Osteoblast (primary cell): ENCODE measurements around the gene TSPAN5. TPM values are rescaled to one million over a fixed set of nuclear protein-coding genes. Genes with fewer than 3 reads are reported as not detected.

Source experiments
- DNase-seq: peaks from one replicate; pipeline ENCODE4 v3.0.0; 2011; ENCODE audit warnings: low spot score, mixed read lengths; ENCODE audit not compliant: insufficient read length; ENCODE audit errors: missing footprints
- H2AFZ ChIP-seq: 2 replicates; pipeline ENCODE4 v1.6.0; 2011; ENCODE audit warnings: mild to moderate bottlenecking, low read length
- H3K27ac ChIP-seq: 2 replicates; pipeline ENCODE4 v1.5.1; 2011; ENCODE audit warnings: mild to moderate bottlenecking, low read depth, low read length, moderate library complexity
- H3K27me3 ChIP-seq: 2 replicates; pipeline ENCODE4 v1.6.0; 2012; ENCODE audit warnings: mild to moderate bottlenecking, control low read depth, inconsistent platforms, low read length, moderate library complexity; ENCODE audit not compliant: insufficient read depth
- H3K36me3 ChIP-seq: 2 replicates; pipeline ENCODE4 v1.5.1; 2011; ENCODE audit warnings: mild to moderate bottlenecking, low read length, control low read depth, moderate library complexity; ENCODE audit not compliant: insufficient read depth
- H3K4me1 ChIP-seq: 2 replicates; pipeline ENCODE4 v1.5.1; 2011; ENCODE audit warnings: mild to moderate bottlenecking, low read length, control low read depth, moderate library complexity; ENCODE audit not compliant: insufficient read depth
- H3K4me2 ChIP-seq: 2 replicates; pipeline ENCODE4 v1.6.0; 2011; ENCODE audit warnings: mild to moderate bottlenecking, low read length; ENCODE audit not compliant: insufficient read depth
- H3K4me3 ChIP-seq: fragments of 200-600 bp; sonication (generic); 3 replicates; pipeline ENCODE4 v1.5.1; 2012; ENCODE audit warnings: mild to moderate bottlenecking, low read length, inconsistent platforms; ENCODE audit not compliant: insufficient read depth
- H3K79me2 ChIP-seq: 2 replicates; pipeline ENCODE4 v1.6.0; 2012; ENCODE audit warnings: mild to moderate bottlenecking, low read length, control low read depth, inconsistent platforms; ENCODE audit not compliant: insufficient read depth
- H3K9me3 ChIP-seq: 2 replicates; pipeline ENCODE4 v1.5.1; 2011; ENCODE audit warnings: low read depth, low read length, control low read depth
- H4K20me1 ChIP-seq: 2 replicates; pipeline ENCODE4 v1.6.0; 2012; ENCODE audit warnings: mild to moderate bottlenecking, low read length, control low read depth; ENCODE audit not compliant: insufficient read depth
- total RNA-seq: library from RNA; depleted of rRNA; stranded (reverse); fragments of >200 nt; gene quantifications from 2 replicates; pipeline ENCODE4 v1.2.3, GENCODE V29; 2012
- TF ChIP-seq, protein P1 (sequence below): IDR thresholded peaks from 2 replicates; pipeline ENCODE4 v1.5.1; 2011; ENCODE audit warnings: mild to moderate bottlenecking, low read depth, low read length, moderate library complexity; ENCODE audit errors: extremely low read depth

TSPAN5 gene
- total RNA-seq, 1 donor: 36.9 TPM

DNA sequence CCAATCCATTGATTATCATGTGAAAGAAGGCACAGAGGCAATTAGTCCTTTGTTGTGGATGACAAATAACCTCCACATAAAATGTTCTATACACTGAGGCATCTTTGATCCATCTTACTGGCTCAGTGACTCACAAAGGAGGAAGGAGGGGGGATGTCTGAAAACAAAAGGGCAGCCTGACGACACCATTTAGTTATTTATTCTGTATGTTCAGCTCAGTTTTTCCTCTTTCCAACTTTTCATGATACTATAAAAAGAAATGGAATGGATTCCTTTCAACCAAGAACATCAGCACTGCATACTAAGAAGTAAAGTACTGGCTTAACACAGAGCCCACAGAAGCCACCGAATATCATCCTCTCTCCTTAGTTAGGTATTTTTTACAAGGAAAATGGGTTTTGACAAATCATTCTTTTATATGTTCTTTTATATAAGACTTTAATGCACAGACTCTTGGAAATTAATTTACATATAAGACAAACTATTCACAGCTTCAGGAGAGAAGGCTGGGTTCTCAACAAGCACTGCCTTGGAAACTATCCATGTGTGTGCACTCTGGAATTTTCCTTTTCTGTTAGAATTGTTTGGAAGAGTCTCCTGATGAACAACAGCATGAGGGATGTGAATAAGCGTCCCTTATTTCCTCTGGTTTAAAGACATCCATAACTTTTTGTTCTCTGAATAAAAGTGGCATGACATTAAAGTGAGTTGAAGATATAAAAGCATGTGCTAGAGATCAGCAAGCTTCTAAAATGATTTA is 135.6 kb downstream of the TSPAN5 start:
- Histone ChIP-seq H3K27ac (peak overlapping the region; percentile 77), H3K4me2 (peak overlapping the region; percentile 60), H3K4me3 (peak overlapping the region; percentile 1), H4K20me1 (no peaks in the 10 kb centered on the region), H3K27me3 (no peaks in the 10 kb centered on the region), H3K4me1 (peaks cover 69% of the 10 kb centered on the region), H3K36me3 (no peaks in the 10 kb centered on the region), H3K9me3 (no peaks in the 10 kb centered on the region), H2AFZ (no peak overlapping the region), H3K79me2 (peaks cover 81% of the 10 kb centered on the region)
- TF ChIP-seq, protein P1, sequence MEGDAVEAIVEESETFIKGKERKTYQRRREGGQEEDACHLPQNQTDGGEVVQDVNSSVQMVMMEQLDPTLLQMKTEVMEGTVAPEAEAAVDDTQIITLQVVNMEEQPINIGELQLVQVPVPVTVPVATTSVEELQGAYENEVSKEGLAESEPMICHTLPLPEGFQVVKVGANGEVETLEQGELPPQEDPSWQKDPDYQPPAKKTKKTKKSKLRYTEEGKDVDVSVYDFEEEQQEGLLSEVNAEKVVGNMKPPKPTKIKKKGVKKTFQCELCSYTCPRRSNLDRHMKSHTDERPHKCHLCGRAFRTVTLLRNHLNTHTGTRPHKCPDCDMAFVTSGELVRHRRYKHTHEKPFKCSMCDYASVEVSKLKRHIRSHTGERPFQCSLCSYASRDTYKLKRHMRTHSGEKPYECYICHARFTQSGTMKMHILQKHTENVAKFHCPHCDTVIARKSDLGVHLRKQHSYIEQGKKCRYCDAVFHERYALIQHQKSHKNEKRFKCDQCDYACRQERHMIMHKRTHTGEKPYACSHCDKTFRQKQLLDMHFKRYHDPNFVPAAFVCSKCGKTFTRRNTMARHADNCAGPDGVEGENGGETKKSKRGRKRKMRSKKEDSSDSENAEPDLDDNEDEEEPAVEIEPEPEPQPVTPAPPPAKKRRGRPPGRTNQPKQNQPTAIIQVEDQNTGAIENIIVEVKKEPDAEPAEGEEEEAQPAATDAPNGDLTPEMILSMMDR: no peak
- peak; percentile 71 for DNase-seq

DNA sequence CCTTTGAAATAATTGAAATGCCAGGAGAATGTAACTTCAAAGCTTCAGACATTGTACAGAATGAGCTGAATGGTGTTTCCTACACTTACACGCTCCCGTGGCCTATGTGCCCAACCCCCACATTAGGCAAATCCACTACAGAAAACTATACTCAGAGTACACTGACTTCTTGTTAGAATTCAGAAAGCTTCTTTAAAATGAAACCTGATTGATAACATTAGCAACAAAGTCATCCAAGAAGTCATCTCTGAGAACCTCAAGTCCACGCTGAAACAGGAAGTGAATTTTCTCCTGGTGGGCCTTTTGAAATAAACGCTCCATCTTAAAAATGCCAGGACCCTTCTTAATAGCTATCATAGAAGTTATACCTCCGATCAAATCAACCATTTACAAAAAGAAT is 136.3 kb downstream of the TSPAN5 start:
- no peak overlapping the region for H3K4me3 ChIP-seq
- no peaks in the 10 kb centered on the region for H3K36me3 ChIP-seq
- DNase-seq: no peak
- peaks cover 71% of the 10 kb centered on the region for H3K4me1 ChIP-seq
- TF ChIP-seq, protein P1: no peak
- no peaks in the 10 kb centered on the region for H3K27me3 ChIP-seq
- peaks cover 77% of the 10 kb centered on the region for H3K79me2 ChIP-seq
- peak overlapping the region; percentile 60 for H3K4me2 ChIP-seq
- peak overlapping the region; percentile 77 for H3K27ac ChIP-seq
- H2AFZ ChIP-seq: no peak overlapping the region
- no peaks in the 10 kb centered on the region for H4K20me1 ChIP-seq
- no peaks in the 10 kb centered on the region for H3K9me3 ChIP-seq

DNA sequence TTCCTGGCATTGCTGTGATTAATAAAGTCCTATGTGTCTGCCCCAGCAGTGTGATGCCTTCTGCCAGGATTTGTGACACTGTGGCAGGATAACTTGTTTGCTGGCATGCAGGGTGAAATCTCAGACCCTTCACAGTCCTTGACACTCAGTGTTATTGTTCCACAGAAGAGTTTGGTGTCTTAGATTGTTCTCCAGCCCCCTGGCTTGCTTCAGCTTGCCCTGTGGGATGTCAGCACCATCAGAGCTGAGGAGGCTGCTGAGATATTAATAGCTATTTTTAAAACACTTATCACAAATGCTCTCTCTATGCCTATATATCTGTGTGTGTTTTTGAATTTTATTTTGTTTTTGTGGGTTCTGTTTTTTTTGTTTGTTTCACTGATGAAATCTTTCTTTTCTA is 136.9 kb downstream of the TSPAN5 start:
- no peak overlapping the region for H2AFZ ChIP-seq
- H3K9me3 ChIP-seq: no peaks in the 10 kb centered on the region
- H3K27me3 ChIP-seq: no peaks in the 10 kb centered on the region
- no peak overlapping the region for H3K4me3 ChIP-seq
- no peak for DNase-seq
- TF ChIP-seq, protein P1: no peak
- no peak overlapping the region for H3K4me2 ChIP-seq
- H3K79me2 ChIP-seq: peaks cover 71% of the 10 kb centered on the region
- no peaks in the 10 kb centered on the region for H3K36me3 ChIP-seq
- peak overlapping the region; percentile 77 for H3K27ac ChIP-seq
- no peaks in the 10 kb centered on the region for H4K20me1 ChIP-seq
- peaks cover 77% of the 10 kb centered on the region for H3K4me1 ChIP-seq

DNA sequence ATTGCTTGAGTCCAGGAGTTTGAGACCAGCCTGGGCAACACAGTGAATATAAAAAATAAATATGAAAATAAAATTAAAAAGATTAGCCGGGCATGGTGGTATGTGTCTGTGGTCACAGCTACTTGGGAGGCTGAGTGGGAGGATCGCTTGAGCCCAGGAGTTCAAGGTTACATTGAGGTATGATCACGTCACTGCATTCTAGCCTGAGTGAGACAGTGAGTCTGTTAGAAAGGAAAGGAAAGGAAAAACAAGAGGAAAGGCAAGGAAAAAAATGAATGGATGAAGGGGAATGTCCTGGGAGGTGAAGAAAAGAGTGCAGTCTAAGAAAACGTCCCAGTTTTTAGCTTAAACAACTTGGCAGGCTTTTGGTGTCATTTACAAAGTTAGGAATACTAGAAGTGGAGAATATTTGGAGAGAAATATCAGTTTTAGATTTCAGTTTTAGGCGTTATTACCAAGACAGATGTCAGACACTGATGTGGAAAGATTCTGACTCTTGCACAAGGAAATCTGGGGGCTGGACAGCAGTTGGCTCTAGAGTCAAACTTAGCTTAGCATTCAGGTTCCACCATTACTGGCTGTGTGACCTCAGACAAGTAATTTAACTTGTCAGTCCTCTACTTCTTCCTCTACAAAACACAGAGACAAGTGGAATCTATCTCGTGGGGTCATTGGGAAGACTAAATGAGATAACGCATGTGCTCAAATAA is 139.0 kb downstream of the TSPAN5 start:
- TF ChIP-seq, protein P1: no peak
- Histone ChIP-seq H3K4me3 (no peak overlapping the region), H3K9me3 (no peaks in the 10 kb centered on the region), H3K4me1 (peaks cover 92% of the 10 kb centered on the region), H3K36me3 (no peaks in the 10 kb centered on the region), H3K79me2 (peaks cover 66% of the 10 kb centered on the region), H3K4me2 (peak overlapping the region; percentile 40), H3K27ac (peak overlapping the region; percentile 96), H2AFZ (no peak overlapping the region), H3K27me3 (no peaks in the 10 kb centered on the region), H4K20me1 (no peaks in the 10 kb centered on the region)
- DNase-seq: no peak
